ENCODE measurements around the gene ACTRT2.

The ACTRT2 gene

DNA sequence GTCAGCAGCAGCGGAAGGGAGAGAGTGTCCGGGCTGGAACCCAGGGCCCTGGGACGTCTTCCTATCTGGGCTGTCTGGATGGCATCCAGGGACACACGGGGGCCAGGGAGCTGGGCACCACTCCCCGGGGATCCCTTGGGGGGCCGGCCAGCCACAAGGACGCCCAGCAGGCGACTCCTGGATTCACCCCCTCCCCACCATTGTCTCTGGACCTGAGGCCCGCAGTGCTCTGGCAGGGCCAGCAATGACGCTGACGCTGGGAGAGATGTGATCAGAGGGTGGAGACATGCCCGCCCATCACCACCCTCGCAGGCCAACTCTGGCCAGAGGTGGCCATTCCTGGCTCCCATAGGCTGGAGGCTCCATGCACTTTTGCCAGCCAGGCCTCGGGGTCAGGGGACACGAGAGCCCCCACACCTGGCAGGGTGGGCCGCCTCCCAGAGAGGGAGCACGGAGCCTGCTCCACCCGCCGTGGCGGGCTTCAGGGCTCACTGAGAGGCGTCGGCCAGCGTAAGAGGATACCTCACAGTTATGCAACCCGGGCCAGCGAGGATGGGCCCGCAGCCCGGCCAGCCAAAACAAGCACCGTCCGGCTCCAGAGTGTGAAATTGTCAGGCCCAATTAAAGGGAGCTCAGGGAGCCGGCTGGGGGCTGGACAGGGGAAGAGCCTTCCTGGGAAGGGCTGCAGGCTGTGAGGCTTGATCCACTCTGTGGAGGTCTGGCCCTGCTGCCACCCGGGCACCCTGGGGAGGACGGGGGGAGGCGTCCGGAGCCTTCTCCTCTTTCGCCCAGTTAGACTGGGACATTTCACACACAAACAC, 10.3 kb downstream of the ACTRT2 start:
- DNase-seq (ENCODE audit: low spot score) (no peak), FAIRE-seq (no peak)

DNA sequence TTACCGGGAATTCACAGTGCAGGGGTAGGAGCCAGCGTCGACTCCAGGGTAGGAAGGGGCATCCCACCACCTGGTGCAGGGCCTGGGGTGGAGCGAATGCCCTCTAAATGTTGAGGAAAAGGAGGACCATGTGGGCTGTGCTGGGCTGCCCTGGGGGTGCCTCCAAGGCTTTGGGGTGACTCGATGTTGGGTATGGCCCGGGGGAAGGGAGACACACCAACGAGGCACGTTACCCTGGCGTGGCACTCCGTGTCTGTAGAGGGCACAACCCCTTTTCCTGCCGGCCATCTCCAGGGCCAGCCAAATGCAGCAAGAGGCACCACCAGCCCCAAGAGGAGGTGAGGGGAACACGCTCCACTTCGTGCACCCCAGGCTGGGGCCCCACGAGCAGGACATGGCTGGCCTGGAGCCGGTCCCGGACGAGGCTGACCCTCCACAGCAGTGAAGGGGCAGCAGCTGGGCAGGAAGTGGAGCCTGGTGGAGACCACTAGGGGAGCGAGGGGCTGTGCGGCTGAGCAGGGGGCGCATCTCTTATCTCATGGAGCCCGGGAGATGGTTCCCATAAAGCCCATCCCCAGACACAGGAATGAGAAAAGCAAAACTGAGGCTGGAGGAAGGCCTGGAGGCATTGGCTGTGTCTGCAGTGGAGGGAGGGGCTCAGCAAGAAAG, 11.2 kb downstream of the ACTRT2 start:
- no peak for DNase-seq (ENCODE audit: low spot score)
- FAIRE-seq, result no peak

DNA sequence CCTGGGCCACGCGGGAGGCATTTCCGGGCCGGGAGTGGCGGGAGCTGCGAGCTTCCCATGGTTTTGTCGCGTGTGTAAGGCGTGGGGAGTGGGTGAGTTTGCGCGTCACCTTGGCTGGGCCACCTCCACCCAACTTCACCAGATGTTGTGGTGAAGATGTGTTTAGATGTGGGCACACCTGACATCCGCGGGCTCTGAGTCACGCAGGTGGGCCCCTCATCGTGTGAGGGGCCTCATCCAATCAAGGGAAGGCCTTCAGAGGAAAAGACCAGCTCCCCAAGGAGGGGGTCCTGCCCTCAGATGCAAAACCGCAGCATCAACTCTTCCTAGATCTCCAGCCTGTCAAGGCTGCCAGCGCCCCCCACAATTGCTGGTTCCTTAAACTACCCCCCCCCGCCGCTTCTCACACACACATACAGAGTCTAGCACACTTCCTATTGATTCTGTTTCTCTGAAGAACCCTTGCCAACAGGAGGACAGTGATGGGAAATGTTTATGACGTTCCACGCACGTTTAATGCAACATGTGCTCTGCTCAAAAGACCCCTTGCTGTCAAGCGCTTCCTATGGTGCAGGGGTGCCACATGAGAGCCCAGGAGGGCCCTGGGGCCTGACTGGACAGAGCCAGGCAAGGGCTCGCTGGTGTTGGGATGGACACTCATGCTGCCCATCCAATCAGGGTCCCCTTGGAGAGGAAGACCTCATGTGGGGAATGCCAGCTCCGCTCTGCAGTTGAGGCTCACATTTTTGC, 11.9 kb downstream of the ACTRT2 start:
- no peak for DNase-seq (ENCODE audit: low spot score)
- FAIRE-seq, result no peak

DNA sequence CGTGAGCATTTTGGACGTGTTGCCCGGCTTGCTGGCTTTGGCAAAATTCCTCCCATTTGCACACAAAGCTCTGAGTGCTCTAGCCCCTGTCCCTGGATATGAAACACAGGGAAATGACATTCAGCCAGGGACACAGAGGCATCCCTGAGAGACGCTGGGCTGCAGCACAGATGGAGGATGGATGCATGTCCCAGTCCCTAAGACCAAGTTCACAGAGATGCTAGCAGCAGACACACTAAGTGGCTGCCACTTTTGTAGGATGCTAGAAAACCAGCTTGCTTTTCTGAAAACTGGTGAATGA, 12.5 kb downstream of the ACTRT2 start:
- no peak for FAIRE-seq

GRCh38 chr1:3034162-3034561, 12.9 kb downstream of the ACTRT2 start:
- no peak for DNase-seq (ENCODE audit: low spot score)
- FAIRE-seq, result no peak

More for the DNA sequence above, 12.5 kb downstream of the ACTRT2 start:
- DNase-seq (ENCODE audit: low spot score), result no peak

DNA sequence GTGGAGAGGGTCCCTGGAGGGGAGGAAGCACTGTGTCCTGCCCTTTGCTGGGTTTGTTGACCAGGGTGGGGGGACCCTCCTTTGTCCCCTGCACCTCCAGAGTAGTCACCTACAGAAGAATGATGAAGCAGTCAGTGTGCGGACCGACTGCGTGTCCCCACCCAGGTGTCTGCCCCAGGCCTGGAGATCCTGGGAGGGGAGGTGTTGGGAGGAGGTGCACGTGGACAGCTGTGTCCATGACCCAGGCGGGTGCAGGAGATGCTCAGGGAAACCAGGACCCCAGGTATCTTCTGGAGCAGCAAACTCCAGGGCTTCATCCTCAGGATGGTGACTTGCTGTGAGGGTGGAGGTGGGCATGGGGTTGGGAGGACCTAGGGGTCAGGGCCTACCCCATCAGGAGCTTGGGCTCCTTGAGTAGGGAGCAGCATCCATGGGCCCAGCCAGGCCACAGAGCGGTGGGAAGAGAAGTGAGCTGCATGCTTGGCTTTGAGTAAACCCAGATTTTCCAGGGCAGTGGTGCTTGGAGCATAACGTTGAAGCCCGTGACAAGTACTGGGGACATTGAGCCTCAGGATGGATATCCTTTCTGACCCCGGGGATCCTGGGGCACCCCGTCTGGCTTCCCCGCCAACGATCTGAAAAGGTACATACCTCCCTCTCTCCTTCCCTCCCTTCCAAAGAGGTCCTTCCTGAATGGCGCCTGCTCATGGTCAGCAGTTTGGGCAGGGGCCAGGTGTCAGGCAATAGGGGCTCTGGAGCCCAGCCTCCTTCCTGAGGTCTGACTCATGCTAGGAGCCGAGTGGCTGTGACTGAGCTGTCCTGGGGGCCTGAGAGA, 13.7 kb downstream of the ACTRT2 start:
- no peak for FAIRE-seq
- no peak for DNase-seq (ENCODE audit: low spot score)

DNA sequence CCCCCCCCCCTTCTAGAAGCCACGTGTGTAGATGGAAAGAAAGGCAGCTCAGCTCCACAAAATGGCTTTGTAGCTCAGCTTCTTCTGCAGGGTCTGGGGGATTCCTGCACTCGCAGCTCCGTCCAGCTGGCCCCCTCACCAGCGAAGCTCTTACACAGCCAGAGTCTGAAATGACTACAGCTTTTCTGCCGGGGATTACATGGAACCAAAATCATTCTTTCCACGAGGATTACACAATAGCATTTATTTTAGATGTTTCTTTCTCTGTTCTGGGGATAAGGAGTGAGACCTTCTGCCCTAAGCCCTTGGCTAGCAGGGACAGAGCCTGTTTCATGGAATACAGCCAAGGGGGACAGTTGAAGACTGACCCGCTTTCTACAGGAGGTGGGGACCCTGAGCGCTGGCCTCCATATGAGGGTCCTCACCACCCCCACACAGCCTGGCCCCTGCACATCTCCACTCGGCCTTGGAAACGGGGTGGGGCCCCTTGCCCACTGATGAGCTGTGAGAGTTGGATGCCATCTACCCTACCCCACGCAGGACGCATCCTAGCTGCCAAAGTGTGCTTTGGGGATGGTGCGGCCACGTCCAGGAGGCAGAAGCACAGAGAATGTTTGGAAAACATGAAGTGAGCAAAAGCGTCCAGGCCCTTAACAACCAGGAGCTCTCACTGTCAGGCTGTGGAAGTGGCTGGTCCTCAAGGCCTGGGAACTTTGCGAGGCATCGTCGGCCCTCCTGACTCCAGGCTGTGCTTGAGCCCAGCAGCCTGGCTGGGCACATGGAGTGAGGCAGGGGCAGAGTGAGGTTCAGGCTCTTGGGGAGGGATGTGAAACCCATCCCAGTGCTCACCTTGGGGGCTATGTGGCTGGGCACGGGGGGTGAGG, 14.5 kb downstream of the ACTRT2 start:
- no peak for FAIRE-seq

GRCh38 chr1:3036447-3037280, 15.4 kb downstream of the ACTRT2 start:
- no peak for FAIRE-seq
- no peak for DNase-seq (ENCODE audit: low spot score)

More for the DNA sequence above, 14.5 kb downstream of the ACTRT2 start:
- DNase-seq (ENCODE audit: low spot score), result no peak

DNA sequence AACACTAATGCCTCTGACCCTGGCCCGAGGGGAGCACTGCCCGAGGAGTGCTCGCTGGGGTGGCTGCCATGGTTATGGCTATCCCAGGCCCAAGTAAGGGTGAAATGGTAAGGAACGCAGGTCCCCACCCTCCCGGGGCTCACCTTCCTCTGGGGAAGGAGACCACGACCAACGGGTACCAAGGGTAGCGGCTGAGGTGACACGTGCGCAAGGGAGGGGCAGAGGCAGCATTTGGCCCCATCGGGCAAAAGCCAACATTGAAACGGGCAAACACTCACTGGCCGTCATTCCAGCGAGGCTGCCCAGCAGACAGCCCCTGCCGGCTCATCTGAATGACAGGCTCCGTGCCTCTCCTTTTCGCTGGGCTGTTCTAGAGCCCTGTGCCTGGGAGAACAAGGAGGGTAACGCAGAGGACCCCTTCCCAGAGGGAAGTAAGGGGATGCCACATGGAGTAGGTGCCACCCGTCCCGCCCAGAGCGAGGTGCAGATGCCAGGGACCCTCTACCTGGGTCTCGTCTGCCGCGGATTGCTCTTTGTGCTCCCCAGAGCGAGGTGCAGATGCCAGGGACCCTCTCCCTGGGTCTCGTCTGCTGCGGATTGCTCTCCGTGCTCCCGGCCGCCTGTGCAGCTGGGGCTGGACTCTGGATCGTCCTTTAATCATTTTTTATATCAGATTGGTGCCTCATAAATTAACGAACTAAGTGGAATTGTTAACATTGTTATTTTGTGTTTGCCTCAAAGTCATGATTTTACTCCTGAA, 16.2 kb downstream of the ACTRT2 start:
- FAIRE-seq (no peak), DNase-seq (ENCODE audit: low spot score) (no peak)

- FAIRE-seq (no peak), DNase-seq (ENCODE audit: low spot score) (no peak)
Measured at GRCh38 chr1:3038113-3038551, 16.9 kb downstream of the ACTRT2 start.

- FAIRE-seq (no peak), DNase-seq (ENCODE audit: low spot score) (no peak)
Measured at GRCh38 chr1:3038571-3039181, 17.4 kb downstream of the ACTRT2 start.

- FAIRE-seq (no peak), DNase-seq (ENCODE audit: low spot score) (no peak)
Measured at GRCh38 chr1:3040004-3040403, 18.7 kb downstream of the ACTRT2 start.

DNA sequence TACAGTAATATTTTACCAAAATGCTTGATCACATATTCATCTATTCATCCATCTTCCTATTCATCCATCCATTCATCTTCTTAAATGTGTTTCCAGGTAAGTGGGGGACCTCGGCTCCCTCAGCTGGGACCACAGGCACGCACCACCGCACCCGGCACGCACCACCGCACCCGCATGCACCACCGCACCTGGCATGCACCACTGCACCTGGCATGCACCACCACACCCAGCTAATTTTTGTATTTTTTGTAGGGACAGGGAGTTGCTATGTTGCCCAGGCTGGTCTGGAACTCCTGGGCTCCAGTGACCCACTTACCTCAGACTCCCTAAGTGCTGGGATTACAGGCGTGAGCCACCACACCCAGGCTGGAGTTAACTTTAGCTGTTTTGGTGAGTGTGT, 21.2 kb downstream of the ACTRT2 start:
- DNase-seq (ENCODE audit: low spot score) (no peak), FAIRE-seq (no peak)

- no peak for DNase-seq (ENCODE audit: low spot score)
- no peak for FAIRE-seq
Measured at GRCh38 chr1:3049164-3049563, 27.9 kb downstream of the ACTRT2 start.

DNA sequence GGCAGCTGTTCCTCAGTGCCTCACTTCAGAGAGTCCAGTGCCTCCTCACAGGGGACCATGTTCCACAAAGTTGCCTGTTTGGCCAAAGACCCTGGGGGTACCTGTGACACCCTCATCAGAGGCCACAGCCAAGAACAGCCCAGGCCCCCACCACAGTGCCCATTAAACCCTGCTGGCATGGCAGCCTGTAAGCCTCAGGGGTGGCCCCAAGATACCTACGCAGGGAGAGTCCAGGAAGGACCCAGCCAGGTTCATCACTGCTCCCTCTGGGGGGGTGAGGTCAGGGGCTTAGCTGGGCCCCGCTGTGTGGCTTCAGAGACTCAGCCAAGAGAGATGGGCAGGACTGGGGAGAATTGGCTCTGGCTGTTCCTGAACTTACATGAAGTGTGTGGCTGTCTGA, 28.6 kb downstream of the ACTRT2 start:
- DNase-seq (ENCODE audit: low spot score) (no peak), FAIRE-seq (no peak)

DNA sequence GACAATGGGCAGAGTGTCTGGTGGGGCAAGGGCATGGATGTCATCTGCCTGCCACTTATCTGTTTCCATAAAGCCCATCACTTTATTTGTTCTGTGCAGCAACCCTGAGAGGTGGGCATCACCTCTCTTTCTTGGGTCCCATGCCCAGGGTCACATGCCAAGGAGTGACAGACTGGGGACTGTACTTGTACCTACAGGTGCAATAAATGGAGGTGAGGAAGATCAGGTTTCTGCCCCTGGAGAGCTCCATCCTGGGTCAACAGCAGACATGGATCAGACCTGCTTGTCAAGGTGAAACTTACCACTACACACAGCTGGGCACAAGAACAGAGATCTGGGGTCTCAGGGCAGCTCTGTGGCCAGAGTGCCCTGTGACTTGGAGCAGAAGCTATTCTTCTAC, 29.3 kb downstream of the ACTRT2 start:
- FAIRE-seq (no peak), DNase-seq (ENCODE audit: low spot score) (no peak)

DNA sequence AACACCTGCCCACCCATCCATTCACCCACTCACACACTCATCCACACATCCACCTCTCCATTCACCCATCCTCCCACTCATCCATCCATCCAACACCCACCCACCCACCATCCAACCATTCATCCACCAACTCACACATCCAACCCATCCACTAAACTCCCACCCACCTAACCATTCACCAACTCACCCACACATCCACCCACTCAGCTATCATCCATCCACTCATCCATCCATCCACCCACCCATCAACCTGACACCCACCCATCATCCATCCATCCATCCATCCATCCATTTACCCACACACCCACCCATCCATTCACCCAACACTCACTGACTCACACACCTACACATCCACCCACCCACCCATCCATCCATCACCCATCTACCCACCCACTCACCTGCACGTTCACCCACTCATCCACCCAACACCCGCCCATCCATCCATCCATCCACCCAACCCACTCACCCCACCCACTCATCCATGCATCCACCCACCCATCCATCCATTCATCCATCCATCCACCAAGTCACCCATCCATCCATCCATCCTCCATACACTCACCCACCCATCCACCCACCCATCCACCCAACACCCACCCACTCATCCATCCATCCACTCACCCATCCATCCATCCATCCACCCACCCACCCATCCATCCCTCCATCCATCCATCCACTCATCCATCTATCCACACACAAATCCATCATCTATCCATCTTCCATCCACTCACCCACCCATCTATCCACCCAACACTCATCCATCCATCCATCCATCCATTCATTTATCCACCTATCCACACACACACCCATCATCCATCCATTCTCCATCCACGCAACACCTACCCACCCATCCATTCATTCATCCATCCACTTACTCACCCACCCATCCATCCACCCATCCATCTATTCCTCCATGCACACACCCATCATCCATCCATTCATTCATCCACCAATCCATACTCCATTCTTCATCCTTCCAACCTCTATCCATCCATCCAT, 30.3 kb downstream of the ACTRT2 start:
- no peak for FAIRE-seq

More for the DNA sequence above, 30.3 kb downstream of the ACTRT2 start:
- DNase-seq (ENCODE audit: low spot score), result no peak
